B cell (primary cell): Measurements from ENCODE around the gene FLAD1. TPM values are rescaled to one million over a fixed set of nuclear protein-coding genes. Genes with fewer than 3 reads are reported as not detected.
A peak's percentile ranks its signal among the peaks of the same experiment; 100 is the strongest.

Experiments
- ATAC-seq: fragments of 200-7000 bp; cut with Tn5 transposase; one replicate; pipeline ENCODE4 v1.10.0; 2021; ENCODE audit warnings: low read depth, mild to moderate bottlenecking, moderate number of reproducible peaks, moderate library complexity
- CTCF ChIA-PET: fragments of 350-600 bp; sonication (Branson Sonifier 250); formaldehyde crosslinking; loops from one replicate; lab custom pipeline; 2021; ENCODE audit warnings: antibody characterized with exemption, inconsistent platforms; lab: Charles Lee
- POLR2A ChIA-PET: fragments of 350-600 bp; sonication (Branson Sonifier 250); formaldehyde crosslinking; loops from one replicate; lab custom pipeline; 2021; ENCODE audit warnings: antibody characterized with exemption; lab: Charles Lee
- DNase-seq: peaks from one replicate; pipeline ENCODE4 v3.0.0; 2013
- H2AFZ ChIP-seq: 2 replicates; pipeline ENCODE4 v1.6.1; 2012; ENCODE audit warnings: mild to moderate bottlenecking, low read depth, low read length; ENCODE audit not compliant: insufficient read depth, poor library complexity, severe bottlenecking
- H3K27ac ChIP-seq, 2 donors: 1 replicate in 1 of 2; 2 replicates in 1 of 2; pipeline ENCODE4 v1.5.1; 2012 to 2013; ENCODE audit warnings: low read length in 2 of 2, mild to moderate bottlenecking in 2 of 2, moderate library complexity in 1 of 2
- H3K27me3 ChIP-seq, 4 experiments: fragments of 200-600 bp in 1 of 4; sonication (generic) in 1 of 4; replicated peaks in 1 of 4; 1 replicate in 2 of 4; 2 replicates in 2 of 4; pipeline versions ENCODE4 v1.6.1 to v1.7.0; 2013 to 2016; ENCODE audit warnings: low read length in 3 of 4, mild to moderate bottlenecking in 2 of 4, mixed read lengths in 1 of 4, moderate library complexity in 1 of 4; ENCODE audit not compliant: insufficient read depth in 4 of 4, control insufficient read depth in 3 of 4; ENCODE audit errors: control extremely low read depth in 1 of 4
- H3K36me3 ChIP-seq, 2 experiments: replicated peaks in 1 of 2; 1 replicate in 1 of 2; 2 replicates in 1 of 2; pipeline versions ENCODE4 v1.6.1 to v1.7.1; 2013; ENCODE audit warnings: low read length in 1 of 2; ENCODE audit not compliant: insufficient read depth in 2 of 2, control insufficient read depth in 1 of 2; ENCODE audit errors: control extremely low read depth in 1 of 2, extremely low read depth in 1 of 2
- H3K4me1 ChIP-seq, 2 donors: fragments of 200-600 bp in 1 of 2; sonication (generic) in 1 of 2; 1 replicate in 1 of 2; 2 replicates in 1 of 2; pipeline versions ENCODE4 v1.5.1 to v1.6.1; 2013 to 2017; ENCODE audit warnings: low read length in 2 of 2; ENCODE audit not compliant: control insufficient read depth in 2 of 2, insufficient read depth in 2 of 2
- H3K4me2 ChIP-seq: replicated peaks from 2 replicates; pipeline ENCODE3; 2012; ENCODE audit warnings: mild to moderate bottlenecking, low read depth, low read length; ENCODE audit not compliant: poor library complexity, severe bottlenecking
- H3K4me3 ChIP-seq, 5 experiments: fragments of 200-600 bp in 1 of 5; sonication (generic) in 1 of 5; 1 replicate in 3 of 5; 2 replicates in 2 of 5; pipeline versions ENCODE4 v1.5.1 to v1.7.0; 2011 to 2016; ENCODE audit warnings: low read length in 4 of 5, mild to moderate bottlenecking in 4 of 5, low read depth in 2 of 5, control low read depth in 1 of 5, moderate library complexity in 1 of 5; ENCODE audit not compliant: insufficient read depth in 1 of 5; ENCODE audit errors: control extremely low read depth in 1 of 5, extremely low read depth in 1 of 5
- H3K79me2 ChIP-seq: fragments of 200-600 bp; sonication (generic); one replicate; pipeline ENCODE4 v1.6.0; 2016; ENCODE audit warnings: low read length; ENCODE audit not compliant: control insufficient read depth, insufficient read depth
- H3K9ac ChIP-seq: fragments of 200-600 bp; sonication (generic); 2 replicates; pipeline ENCODE4 v1.6.1; 2017; ENCODE audit warnings: mild to moderate bottlenecking, low read length, moderate library complexity
- H3K9me3 ChIP-seq, 3 donors: one replicate each; pipeline versions ENCODE4 v1.6.1 to v1.7.1; 2013; ENCODE audit warnings: low read length in 2 of 3; ENCODE audit not compliant: control insufficient read depth in 2 of 3, insufficient read depth in 1 of 3; ENCODE audit errors: control extremely low read depth in 1 of 3
- H4K20me1 ChIP-seq: 2 replicates; pipeline ENCODE4 v1.6.0; 2012; ENCODE audit warnings: mild to moderate bottlenecking, low read length; ENCODE audit not compliant: insufficient read depth, control insufficient read depth, poor library complexity, severe bottlenecking
- H3K27ac Mint-ChIP-seq: one replicate; pipeline ENCODE4 v1.8.0; 2021; ENCODE audit warnings: mixed read lengths
- H3K27me3 Mint-ChIP-seq: one replicate; pipeline ENCODE4 v1.8.0; 2021; ENCODE audit warnings: mixed read lengths
- H3K4me1 Mint-ChIP-seq: one replicate; pipeline ENCODE4 v1.8.0; 2021; ENCODE audit warnings: mixed read lengths
- H3K4me3 Mint-ChIP-seq: one replicate; pipeline ENCODE4 v1.8.0; 2021; ENCODE audit warnings: mixed read lengths
- H3K9me3 Mint-ChIP-seq: one replicate; pipeline ENCODE4 v1.8.0; 2022; ENCODE audit warnings: mixed read lengths; ENCODE audit not compliant: insufficient read depth
- EZH2 ChIP-seq: IDR thresholded peaks from 2 replicates; pipeline ENCODE4 v1.6.1; 2012; ENCODE audit warnings: borderline replicate concordance, low read depth, mild to moderate bottlenecking, moderate library complexity, low read length; ENCODE audit not compliant: insufficient read depth, poor library complexity, severe bottlenecking
- WGBS: methylation state at CpG from one replicate; pipeline ENCODE4 v1.1.5; 2013; ENCODE audit warnings: missing lambda C conversion rate; ENCODE audit not compliant: insufficient coverage; 5-methylcytosine and 5-hydroxymethylcytosine counted together
- intact Hi-C: fragments of 100-400 bp; cut with micrococcal nuclease; formaldehyde crosslinking; loops from one replicate; pipeline ENCODE4 v1.10.0; 2022
- polyA plus RNA-seq: library from polyadenylated mRNA; depleted of rRNA; stranded (reverse); fragments of >200 nt; gene quantifications from 2 replicates; pipeline ENCODE4 v1.2.3, GENCODE V29; 2012
- total RNA-seq, 2 donors: library from RNA; stranded (reverse); fragments of 120-200 nt in 1 of 2; gene quantifications; 1 replicate in 1 of 2; 2 replicates in 1 of 2; pipeline versions ENCODE4 v1.2.3 to v1.2.4, GENCODE V29; 2013 to 2022
- TF ChIP-seq, protein P1 (sequence below): fragments of 200-600 bp; IDR thresholded peaks from one replicate; pipeline ENCODE4 v1.8.0; 2022; ENCODE audit warnings: antibody characterized with exemption, mild to moderate bottlenecking

Gene FLAD1
- total and polyA plus RNA-seq, 2 donors (not counting 1 experiment from before 2014, with no cell fraction given): 51.4 to 83.0 TPM

- DNase-seq (no peak), ATAC-seq (no peak)
- no peaks in the 10 kb centered on the region for H3K27me3 ChIP-seq
- H3K4me1 ChIP-seq: peaks cover 18 to 28% of the 10 kb centered on the region in 2 donors
- H4K20me1 ChIP-seq: no peaks in the 10 kb centered on the region
- CTCF ChIA-PET: interaction anchor here (0.7 to 2.3 kb wide), 3 partner anchors 13 to 83 kb away, joined by 3 to 7 read pairs (median 6); no protein-coding TSS in a partner anchor
- H2AFZ ChIP-seq: no peak overlapping the region
- H3K27ac ChIP-seq: no peak overlapping the region
- peaks cover 34% of the 10 kb centered on the region for H3K4me1 Mint-ChIP-seq
- peaks cover 0 to 6% of the 10 kb centered on the region in 2 experiments for H3K36me3 ChIP-seq
- 94% methylated on average over 4 of the region's 5 CpGs for WGBS
- no peaks in the 10 kb centered on the region for H3K9me3 ChIP-seq
- peak overlapping the region; percentile 61 for H3K27ac Mint-ChIP-seq
- H3K9me3 Mint-ChIP-seq: no peaks in the 10 kb centered on the region
- peaks cover 23% of the 10 kb centered on the region for H3K79me2 ChIP-seq
- intact Hi-C loops: no loop called here
- no peak overlapping the region for H3K9ac ChIP-seq
- no peaks in the 10 kb centered on the region for H3K27me3 Mint-ChIP-seq
- no peak overlapping the region for H3K4me2 ChIP-seq
- peak overlapping the region; percentile 26 for H3K4me3 Mint-ChIP-seq
- no peak for TF ChIP-seq EZH2
- TF ChIP-seq, protein P1, sequence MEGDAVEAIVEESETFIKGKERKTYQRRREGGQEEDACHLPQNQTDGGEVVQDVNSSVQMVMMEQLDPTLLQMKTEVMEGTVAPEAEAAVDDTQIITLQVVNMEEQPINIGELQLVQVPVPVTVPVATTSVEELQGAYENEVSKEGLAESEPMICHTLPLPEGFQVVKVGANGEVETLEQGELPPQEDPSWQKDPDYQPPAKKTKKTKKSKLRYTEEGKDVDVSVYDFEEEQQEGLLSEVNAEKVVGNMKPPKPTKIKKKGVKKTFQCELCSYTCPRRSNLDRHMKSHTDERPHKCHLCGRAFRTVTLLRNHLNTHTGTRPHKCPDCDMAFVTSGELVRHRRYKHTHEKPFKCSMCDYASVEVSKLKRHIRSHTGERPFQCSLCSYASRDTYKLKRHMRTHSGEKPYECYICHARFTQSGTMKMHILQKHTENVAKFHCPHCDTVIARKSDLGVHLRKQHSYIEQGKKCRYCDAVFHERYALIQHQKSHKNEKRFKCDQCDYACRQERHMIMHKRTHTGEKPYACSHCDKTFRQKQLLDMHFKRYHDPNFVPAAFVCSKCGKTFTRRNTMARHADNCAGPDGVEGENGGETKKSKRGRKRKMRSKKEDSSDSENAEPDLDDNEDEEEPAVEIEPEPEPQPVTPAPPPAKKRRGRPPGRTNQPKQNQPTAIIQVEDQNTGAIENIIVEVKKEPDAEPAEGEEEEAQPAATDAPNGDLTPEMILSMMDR: no peak
- POLR2A ChIA-PET: no interaction called here
- no peak overlapping the region for H3K4me3 ChIP-seq
These were observed 48.7 kb upstream of the FLAD1 start for GRCh38 chr1:154934358-154934948.
